Colonic mucosa (tissue), 4 donors: ENCODE data around the gene CACNG3. TPM values are rescaled to one million over a fixed set of nuclear protein-coding genes. Genes with fewer than 3 reads are reported as not detected.
A peak's percentile ranks its signal among the peaks of the same experiment; 100 is the strongest.
"Not testable (repeated sequence)": the region's sequence is repeated elsewhere in the genome, so short reads cannot be mapped to it uniquely, and the experiment has no call there.

Experiments used
- DNase-seq: peaks from one replicate; pipeline ENCODE4 v3.0.0-alpha.2; 2020
- H3K27ac ChIP-seq: fragments of 200-600 bp; one replicate; pipeline ENCODE4 v1.8.0; 2021
- H3K27me3 ChIP-seq: fragments of 200-600 bp; one replicate; pipeline ENCODE4 v1.8.0; 2021
- H3K36me3 ChIP-seq: fragments of 200-600 bp; one replicate; pipeline ENCODE4 v1.8.0; 2021
- H3K4me1 ChIP-seq: fragments of 200-600 bp; one replicate; pipeline ENCODE4 v1.8.0; 2021; ENCODE audit warnings: mild to moderate bottlenecking
- H3K4me3 ChIP-seq: fragments of 200-600 bp; one replicate; pipeline ENCODE4 v1.8.0; 2021
- H3K9ac ChIP-seq, 2 donors: one replicate each; pipeline ENCODE4 v1.7.0; 2013; ENCODE audit warnings: control low read depth in 2 of 2, low read depth in 2 of 2, low read length in 2 of 2
- H3K9me3 ChIP-seq: fragments of 200-600 bp; one replicate; pipeline ENCODE4 v1.8.0; 2021
- CTCF ChIP-seq: fragments of 200-600 bp; IDR thresholded peaks from one replicate; pipeline ENCODE4 v1.8.0; 2022; ENCODE audit warnings: antibody characterized with exemption, mild to moderate bottlenecking
- intact Hi-C: fragments of 100-400 bp; cut with DNase I; formaldehyde crosslinking; loops from one replicate; pipeline ENCODE4 v1.14.1; 2022
- total RNA-seq, 2 donors: library from RNA; stranded (reverse); fragmentation: NEBNext Ultra II Directional in 1 of 2; extraction: Animal tissue kit (Norgen Biotek cat#: 25700) in 1 of 2; gene quantifications; one replicate each; pipeline ENCODE4 v1.2.1, GENCODE V29; 2021
- donor health status: healthy.
- donor health status: DM: no; HTN: no; CAD: no.
- donor health status: DM: no; HTN: no; CAD: no.

The CACNG3 gene
- total RNA-seq, 2 donors from 2014 or later = not detected

GRCh38 chr16:24235806-24236205 lies 20.3 kb upstream of the CACNG3 start:
- Histone ChIP-seq H3K4me3 (no peak overlapping the region), H3K9me3 (no peaks in the 10 kb centered on the region), H3K4me1 (no peaks in the 10 kb centered on the region), H3K9ac (no peak overlapping the region), H3K36me3 (no peaks in the 10 kb centered on the region), H3K27ac (no peak overlapping the region), H3K27me3 (no peaks in the 10 kb centered on the region)
- TF ChIP-seq CTCF = no peak
- intact Hi-C loops = no loop called here
- no peak for DNase-seq

- H3K36me3 ChIP-seq, H3K4me1 ChIP-seq, intact Hi-C loops, DNase-seq, H3K9me3 ChIP-seq, H3K27me3 ChIP-seq, H3K9ac ChIP-seq, H3K27ac ChIP-seq, H3K4me3 ChIP-seq: not testable (repeated sequence)
Observed at GRCh38 chr16:24238846-24239245, 17.3 kb upstream of the CACNG3 start.

GRCh38 chr16:24246911-24247607 lies 9.1 kb upstream of the CACNG3 start:
- no peak for DNase-seq
- no peaks in the 10 kb centered on the region for H3K36me3 ChIP-seq
- TF ChIP-seq CTCF = no peak
- no peak overlapping the region for H3K4me3 ChIP-seq
- H3K9me3 ChIP-seq = no peaks in the 10 kb centered on the region
- no peaks in the 10 kb centered on the region for H3K4me1 ChIP-seq
- intact Hi-C loops = no loop called here
- no peaks in the 10 kb centered on the region for H3K27me3 ChIP-seq
- H3K9ac ChIP-seq = no peak overlapping the region
- H3K27ac ChIP-seq = no peak overlapping the region

- H3K36me3 ChIP-seq = no peaks in the 10 kb centered on the region
- no peak overlapping the region for H3K27ac ChIP-seq
- H3K4me1 ChIP-seq = no peaks in the 10 kb centered on the region
- no peaks in the 10 kb centered on the region for H3K27me3 ChIP-seq
- TF ChIP-seq CTCF = peak; percentile 52
- H3K9me3 ChIP-seq = no peaks in the 10 kb centered on the region
- no peak for DNase-seq
- no peak overlapping the region for H3K9ac ChIP-seq
- H3K4me3 ChIP-seq = no peak overlapping the region
- intact Hi-C loops = loop anchor here (5.0 kb wide), 1 partner anchor 211 kb away; no protein-coding TSS in a partner anchor
Observed at GRCh38 chr16:24253192-24253591, 2.9 kb upstream of the CACNG3 start.

- DNase-seq = no peak
- intact Hi-C loops = no loop called here
- TF ChIP-seq CTCF = no peak
- no peaks in the 10 kb centered on the region for H3K27me3 ChIP-seq
- H3K36me3 ChIP-seq = no peaks in the 10 kb centered on the region
- H3K4me3 ChIP-seq = no peak overlapping the region
- no peak overlapping the region for H3K27ac ChIP-seq
- no peaks in the 10 kb centered on the region for H3K9me3 ChIP-seq
- H3K9ac ChIP-seq = no peak overlapping the region
- no peaks in the 10 kb centered on the region for H3K4me1 ChIP-seq
Observed at GRCh38 chr16:24257958-24258357, 1.8 kb downstream of the CACNG3 start.

GRCh38 chr16:24258791-24259190 lies 2.7 kb downstream of the CACNG3 start:
- no peaks in the 10 kb centered on the region for H3K27me3 ChIP-seq
- no peaks in the 10 kb centered on the region for H3K36me3 ChIP-seq
- H3K9ac ChIP-seq = no peak overlapping the region
- H3K9me3 ChIP-seq = no peaks in the 10 kb centered on the region
- DNase-seq = no peak
- intact Hi-C loops = no loop called here
- H3K27ac ChIP-seq = no peak overlapping the region
- TF ChIP-seq CTCF = no peak
- H3K4me1 ChIP-seq = no peaks in the 10 kb centered on the region
- no peak overlapping the region for H3K4me3 ChIP-seq
